Mammary epithelial cell (primary cell): ENCODE results near the gene GPR139.

Source experiments
- EZH2 ChIP-seq: IDR thresholded peaks from 2 replicates; pipeline ENCODE4 v1.6.1; 2012; ENCODE audit warnings: low read length, inconsistent platforms, borderline replicate concordance
- TF ChIP-seq, protein P1 (sequence below), 2 donors: IDR thresholded peaks in 1 of 2; conservative IDR thresholded peaks in 1 of 2; 2 replicates each; pipeline ENCODE4 v1.5.1; 2011 to 2012; ENCODE audit warnings: inconsistent platforms in 2 of 2, low read length in 2 of 2, mild to moderate bottlenecking in 2 of 2, control low read depth in 1 of 2, low read depth in 1 of 2; ENCODE audit not compliant: insufficient read depth in 1 of 2; ENCODE audit errors: extremely low read depth in 1 of 2

DNA sequence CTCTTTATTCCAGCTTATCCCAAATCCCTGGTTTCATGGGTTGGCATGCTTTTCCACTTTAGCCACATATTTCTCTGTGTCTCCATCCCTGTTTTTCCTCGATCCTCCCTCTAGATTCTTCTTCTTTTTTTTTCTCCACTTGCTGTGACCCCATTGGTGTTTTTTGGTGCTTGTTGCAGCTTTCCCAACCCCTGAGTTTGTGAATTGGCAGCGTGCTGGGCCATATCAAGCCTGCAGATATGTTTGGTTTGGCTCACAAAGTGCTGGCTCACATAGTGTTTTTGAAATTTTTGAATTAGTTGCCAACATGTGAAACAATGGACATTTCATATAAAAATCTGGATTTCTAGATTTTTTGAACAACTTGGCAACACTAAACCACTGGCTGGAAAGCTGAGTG, 8.8 kb downstream of the GPR139 start:
- TF ChIP-seq, protein P1, sequence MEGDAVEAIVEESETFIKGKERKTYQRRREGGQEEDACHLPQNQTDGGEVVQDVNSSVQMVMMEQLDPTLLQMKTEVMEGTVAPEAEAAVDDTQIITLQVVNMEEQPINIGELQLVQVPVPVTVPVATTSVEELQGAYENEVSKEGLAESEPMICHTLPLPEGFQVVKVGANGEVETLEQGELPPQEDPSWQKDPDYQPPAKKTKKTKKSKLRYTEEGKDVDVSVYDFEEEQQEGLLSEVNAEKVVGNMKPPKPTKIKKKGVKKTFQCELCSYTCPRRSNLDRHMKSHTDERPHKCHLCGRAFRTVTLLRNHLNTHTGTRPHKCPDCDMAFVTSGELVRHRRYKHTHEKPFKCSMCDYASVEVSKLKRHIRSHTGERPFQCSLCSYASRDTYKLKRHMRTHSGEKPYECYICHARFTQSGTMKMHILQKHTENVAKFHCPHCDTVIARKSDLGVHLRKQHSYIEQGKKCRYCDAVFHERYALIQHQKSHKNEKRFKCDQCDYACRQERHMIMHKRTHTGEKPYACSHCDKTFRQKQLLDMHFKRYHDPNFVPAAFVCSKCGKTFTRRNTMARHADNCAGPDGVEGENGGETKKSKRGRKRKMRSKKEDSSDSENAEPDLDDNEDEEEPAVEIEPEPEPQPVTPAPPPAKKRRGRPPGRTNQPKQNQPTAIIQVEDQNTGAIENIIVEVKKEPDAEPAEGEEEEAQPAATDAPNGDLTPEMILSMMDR (conservative IDR thresholded peaks at IDR 0.05 in 1 of 2, IDR thresholded peaks at IDR 0.05 in 1 of 2; ENCODE audit: extremely low read depth in 1 of 2, insufficient read depth in 1 of 2, low read depth in 1 of 2, low read length in 2 of 2) = no peak
- no peak for TF ChIP-seq EZH2
